Measurements from ENCODE around the gene DCDC2.
"Not testable (repeated sequence)": the region's sequence is repeated elsewhere in the genome, so short reads cannot be mapped to it uniquely, and the experiment has no call there.

Gene DCDC2

GRCh38 chr6:24378473-24379097 lies 20.7 kb upstream of the DCDC2 start:
- DNase-seq = no peak

GRCh38 chr6:24376871-24377270 lies 19.0 kb upstream of the DCDC2 start:
- no peak for DNase-seq

GRCh38 chr6:24374612-24375011 lies 16.8 kb upstream of the DCDC2 start:
- DNase-seq = no peak

GRCh38 chr6:24365103-24365633 lies 7.3 kb upstream of the DCDC2 start:
- DNase-seq = not testable (repeated sequence)

- not testable (repeated sequence) for DNase-seq
Measured at GRCh38 chr6:24362363-24362762, 4.5 kb upstream of the DCDC2 start.

GRCh38 chr6:24359640-24360454 lies 2.0 kb upstream of the DCDC2 start:
- DNase-seq = peak; percentile 71

- DNase-seq = no peak
Measured at GRCh38 chr6:24358219-24358821, 461 bp upstream of the DCDC2 start.

GRCh38 chr6:24356310-24356973 lies 1.4 kb downstream of the DCDC2 start:
- DNase-seq = no peak

- DNase-seq = no peak
Measured at GRCh38 chr6:24355393-24355792, 2.5 kb downstream of the DCDC2 start.

GRCh38 chr6:24353861-24354260 lies 4.0 kb downstream of the DCDC2 start:
- DNase-seq = no peak

GRCh38 chr6:24352434-24352833 lies 5.4 kb downstream of the DCDC2 start:
- DNase-seq = no peak

- DNase-seq = no peak
Measured at GRCh38 chr6:24344976-24345375, 12.9 kb downstream of the DCDC2 start.

GRCh38 chr6:24340998-24341938 lies 16.6 kb downstream of the DCDC2 start:
- DNase-seq = no peak

- DNase-seq = no peak
Measured at GRCh38 chr6:24339932-24340331, 17.9 kb downstream of the DCDC2 start.

GRCh38 chr6:24334285-24334684 lies 23.6 kb downstream of the DCDC2 start:
- DNase-seq = no peak

- no peak for DNase-seq
Measured at GRCh38 chr6:24332317-24332716, 25.5 kb downstream of the DCDC2 start.

- DNase-seq = no peak
Measured at GRCh38 chr6:24330137-24330732, 27.6 kb downstream of the DCDC2 start.

- no peak for DNase-seq
Measured at GRCh38 chr6:24329451-24329850, 28.4 kb downstream of the DCDC2 start.

- no peak for DNase-seq
Measured at GRCh38 chr6:24329022-24329421, 28.8 kb downstream of the DCDC2 start.

- no peak for DNase-seq
Measured at GRCh38 chr6:24327756-24328155, 30.1 kb downstream of the DCDC2 start.

- DNase-seq = no peak
Measured at GRCh38 chr6:24325978-24326377, 31.9 kb downstream of the DCDC2 start.

GRCh38 chr6:24324617-24325016 lies 33.2 kb downstream of the DCDC2 start:
- no peak for DNase-seq

Measured in stimulated activated naive CD4-positive, alpha-beta T cell treated with Interleukin-2 at 50 U/mL for 16 hours (primary cell).